Stimulated activated CD4-positive, alpha-beta T cell treated with anti-CD3 and anti-CD28 coated beads, Interleukin-1b, Interleukin-23, amount 100 ng/mL, for 24 hours (primary cell): ENCODE results near the gene SLC5A1.

Source experiments
- DNase-seq, 4 experiments: peaks; one replicate each; pipeline ENCODE4 v3.0.0-alpha.2; 2020; ENCODE audit warnings: low read depth in 4 of 4, low spot score in 1 of 4

The SLC5A1 gene

GRCh38 chr22:32050678-32051515 lies 7.8 kb downstream of the SLC5A1 start:
- DNase-seq = peak; percentile 12 to 65 (median 29)

DNA sequence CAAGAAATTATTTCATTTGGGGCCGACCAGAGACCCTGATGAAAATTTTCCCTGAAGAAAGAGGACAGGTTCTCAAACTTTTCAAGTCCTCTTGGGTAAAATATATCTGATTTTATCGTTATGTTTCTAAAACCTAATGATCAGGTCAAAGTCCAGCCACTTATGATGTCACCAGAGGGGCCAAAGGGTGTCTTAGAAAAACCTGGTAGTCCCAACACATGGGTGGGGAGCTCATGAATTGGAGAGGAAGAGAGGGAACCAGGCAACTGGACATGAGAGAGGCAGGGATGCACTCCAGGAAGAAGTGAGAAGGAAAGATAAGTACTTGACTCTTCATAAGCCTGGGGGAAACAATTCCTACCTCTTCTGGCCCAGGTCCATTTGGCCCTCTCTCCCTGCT lies 9.2 kb downstream of the SLC5A1 start:
- no peak for DNase-seq

DNA sequence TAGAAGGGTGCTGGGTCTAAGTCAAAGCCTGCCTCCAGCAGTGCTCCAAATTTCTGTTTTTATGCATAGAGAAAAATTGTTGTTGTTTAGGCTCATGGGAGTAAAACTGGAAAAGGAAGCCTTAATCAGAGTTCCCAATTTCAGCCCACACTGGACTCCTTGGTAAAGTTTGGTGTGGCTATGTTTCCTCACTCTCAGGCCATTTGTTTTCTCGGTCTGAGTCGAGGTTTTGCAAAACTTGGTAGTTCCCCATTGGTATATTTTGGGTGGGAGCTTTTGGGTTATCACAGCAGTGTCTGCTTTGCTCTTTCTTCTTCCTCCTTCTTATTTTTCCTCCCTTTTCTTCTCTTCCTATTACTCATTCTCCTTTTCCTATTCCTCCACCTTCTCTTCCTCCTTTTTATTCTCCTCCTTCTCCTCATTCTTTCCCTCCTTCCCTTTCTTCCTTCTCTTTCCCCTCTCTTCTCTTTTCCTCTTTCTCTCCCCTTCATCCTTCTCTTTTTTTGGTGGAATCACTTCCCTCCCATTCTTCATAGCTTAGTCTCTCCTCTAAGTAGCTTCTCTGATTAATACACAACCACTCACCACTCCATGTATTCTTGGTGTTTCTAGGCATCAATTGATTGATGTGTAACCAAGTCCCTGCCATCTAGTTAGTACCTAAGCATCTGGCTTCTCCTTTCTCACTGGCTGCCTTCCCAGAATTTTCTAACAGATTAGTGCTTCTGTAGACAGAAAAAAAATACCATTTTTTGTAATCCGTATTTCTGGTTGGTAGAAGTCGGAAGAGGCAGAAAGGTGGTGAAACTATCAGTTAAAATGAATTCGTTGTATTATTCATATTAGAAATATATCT lies 10.1 kb downstream of the SLC5A1 start:
- no peak for DNase-seq

DNA sequence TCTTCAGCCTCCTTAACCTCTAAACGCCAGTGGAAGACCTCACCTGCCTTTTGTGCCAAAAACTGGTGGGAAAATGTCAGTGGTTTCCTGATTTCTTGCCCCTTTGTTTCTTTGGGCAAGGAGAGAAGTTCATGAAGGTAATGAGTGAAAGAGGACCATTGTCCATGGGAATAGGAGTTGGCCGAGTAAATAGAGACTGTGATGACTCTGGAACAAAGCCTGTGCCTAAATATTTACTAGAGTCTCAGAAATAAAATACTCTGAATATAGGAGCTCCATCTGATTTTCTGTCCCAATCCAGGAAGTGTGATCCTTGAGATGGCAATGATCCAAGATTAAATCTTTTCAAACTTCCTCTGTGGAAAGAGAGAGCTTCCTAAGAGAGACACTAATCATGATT lies 12.0 kb downstream of the SLC5A1 start:
- no peak for DNase-seq

- no peak for DNase-seq
Measured at GRCh38 chr22:32058656-32059260, 15.7 kb downstream of the SLC5A1 start.

- DNase-seq = no peak
Measured at GRCh38 chr22:32059426-32059825, 16.4 kb downstream of the SLC5A1 start.

GRCh38 chr22:32063701-32064100 lies 20.6 kb downstream of the SLC5A1 start:
- DNase-seq = no peak

DNA sequence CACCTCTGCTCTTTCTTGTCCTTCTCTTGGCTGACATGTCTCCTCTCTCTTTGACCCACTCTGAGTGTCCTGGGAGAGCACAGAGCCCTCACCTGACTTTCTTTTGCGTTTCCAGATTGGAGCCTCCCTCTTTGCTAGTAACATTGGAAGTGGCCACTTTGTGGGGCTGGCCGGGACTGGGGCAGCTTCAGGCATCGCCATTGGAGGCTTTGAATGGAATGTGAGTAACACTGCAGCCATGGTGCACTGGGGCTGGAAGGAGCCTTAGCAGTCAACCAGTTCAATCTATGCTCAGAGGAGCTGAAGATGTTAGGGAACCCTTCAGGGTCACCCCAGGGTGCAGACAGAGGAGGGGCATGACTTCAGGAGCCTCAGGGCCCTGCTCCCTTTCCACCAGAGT lies 23.8 kb downstream of the SLC5A1 start:
- no peak for DNase-seq

DNA sequence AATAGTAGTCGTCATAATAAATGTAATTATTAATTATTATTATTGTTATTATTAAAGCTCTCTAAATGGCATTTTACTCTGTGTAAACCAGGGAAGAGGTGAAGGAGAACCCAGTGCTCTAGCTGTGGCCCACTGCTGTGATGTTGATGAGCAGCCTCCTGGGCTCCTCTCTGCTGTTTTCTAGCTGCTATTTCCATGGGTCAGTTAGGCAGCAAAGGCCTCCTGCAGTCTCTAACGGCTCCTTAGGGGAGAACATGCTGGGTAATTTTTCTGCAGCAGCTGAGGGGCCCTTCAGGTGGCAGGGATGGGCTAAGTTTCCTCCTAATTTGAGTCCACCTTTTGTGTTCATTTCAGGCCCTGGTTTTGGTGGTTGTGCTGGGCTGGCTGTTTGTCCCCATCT lies 24.6 kb downstream of the SLC5A1 start:
- no peak for DNase-seq

- no peak for DNase-seq
Measured at GRCh38 chr22:32069579-32070372, 26.7 kb downstream of the SLC5A1 start.

DNA sequence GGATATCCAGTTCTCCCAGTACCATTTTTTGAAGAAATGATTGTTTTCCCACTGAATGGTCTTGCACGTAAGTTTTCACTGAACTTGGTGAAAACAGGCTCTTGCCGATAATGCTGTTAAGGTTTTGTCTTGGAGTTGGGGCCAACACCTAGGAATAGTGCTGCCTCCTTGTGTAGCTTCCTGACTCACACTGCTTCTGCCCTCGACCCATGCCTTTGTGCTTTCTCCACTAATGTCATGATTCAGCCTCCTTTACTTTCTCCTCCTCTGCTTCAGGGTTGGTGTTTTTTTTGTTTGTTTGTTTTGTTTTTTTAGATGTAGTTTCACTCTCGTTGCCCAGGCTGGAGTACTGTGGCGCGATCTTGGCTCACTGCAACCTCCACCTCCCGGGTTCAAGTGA lies 30.2 kb downstream of the SLC5A1 start:
- no peak for DNase-seq

DNA sequence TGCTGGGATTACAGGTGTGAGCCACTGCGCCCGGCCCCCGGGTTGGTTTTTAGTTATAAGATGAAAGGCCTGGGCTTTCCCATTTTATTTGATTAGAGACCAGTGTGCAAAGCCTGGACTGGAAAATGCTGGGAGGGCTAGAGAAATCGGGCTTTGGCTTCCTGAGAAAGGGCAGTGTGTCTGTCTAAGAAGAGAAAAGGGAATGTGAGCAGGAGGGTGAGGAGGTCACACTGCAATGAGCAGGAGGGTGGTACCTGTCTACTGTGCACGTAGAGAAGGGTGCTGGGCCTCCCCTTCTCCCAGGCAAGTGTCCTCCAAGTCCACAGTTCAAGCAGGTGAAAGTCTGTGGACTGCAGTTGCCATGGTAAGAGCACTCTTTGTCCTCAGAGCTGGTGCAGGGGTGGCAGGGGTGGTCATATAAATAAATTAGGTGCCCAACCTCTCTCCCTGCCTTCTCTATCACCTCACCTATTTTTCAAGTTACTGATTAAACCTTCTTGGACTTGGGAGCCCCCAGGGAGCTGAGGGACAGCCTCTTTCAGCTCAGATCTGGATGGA lies 30.8 kb downstream of the SLC5A1 start:
- no peak for DNase-seq

- no peak for DNase-seq
Measured at GRCh38 chr22:32075997-32076760, 33.1 kb downstream of the SLC5A1 start.

- no peak for DNase-seq
Measured at GRCh38 chr22:32076761-32077084, 33.7 kb downstream of the SLC5A1 start.

DNA sequence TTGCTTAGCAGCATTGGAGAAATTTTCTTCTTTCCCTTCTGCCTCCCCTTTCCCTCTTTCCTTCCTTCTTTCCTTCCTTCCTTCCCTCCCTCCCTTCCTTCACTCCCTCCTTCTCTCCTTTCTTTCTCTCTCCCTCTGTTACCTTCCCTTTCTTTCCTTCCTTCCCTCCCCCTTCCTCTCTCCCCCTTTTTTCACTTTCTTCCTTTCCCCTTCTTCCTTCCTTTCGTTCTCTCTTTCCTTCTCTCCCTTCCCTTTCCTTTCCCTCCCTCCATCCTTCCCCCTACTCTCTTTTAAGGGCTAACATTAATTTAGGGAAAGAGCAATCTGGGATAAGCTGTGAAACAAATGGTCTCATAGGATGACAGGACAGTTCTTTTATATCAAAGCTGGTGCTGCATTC lies 34.1 kb downstream of the SLC5A1 start:
- DNase-seq = no peak

- no peak for DNase-seq
Measured at GRCh38 chr22:32079130-32080089, 36.3 kb downstream of the SLC5A1 start.

GRCh38 chr22:32080904-32081303 lies 37.8 kb downstream of the SLC5A1 start:
- DNase-seq = no peak

DNA sequence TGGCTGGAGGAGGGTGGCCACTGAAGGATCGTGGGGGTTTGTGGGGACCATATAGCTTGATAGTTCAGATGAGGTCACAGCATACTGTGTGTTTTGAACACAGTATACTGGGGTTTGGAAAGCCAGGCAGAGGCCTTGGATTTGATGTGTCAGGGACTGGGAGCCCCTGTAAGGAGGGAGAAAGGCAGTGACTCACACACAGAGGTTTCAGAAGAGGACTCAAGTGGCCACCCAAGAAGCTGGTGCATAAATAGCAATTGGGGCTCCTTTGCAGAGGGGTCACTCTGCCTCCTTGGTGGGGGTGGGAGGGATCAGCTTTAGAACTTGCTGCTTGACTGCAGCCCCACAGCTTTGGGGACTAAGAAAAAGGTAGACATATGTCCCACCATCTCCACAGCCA lies 39.3 kb downstream of the SLC5A1 start:
- no peak for DNase-seq

DNA sequence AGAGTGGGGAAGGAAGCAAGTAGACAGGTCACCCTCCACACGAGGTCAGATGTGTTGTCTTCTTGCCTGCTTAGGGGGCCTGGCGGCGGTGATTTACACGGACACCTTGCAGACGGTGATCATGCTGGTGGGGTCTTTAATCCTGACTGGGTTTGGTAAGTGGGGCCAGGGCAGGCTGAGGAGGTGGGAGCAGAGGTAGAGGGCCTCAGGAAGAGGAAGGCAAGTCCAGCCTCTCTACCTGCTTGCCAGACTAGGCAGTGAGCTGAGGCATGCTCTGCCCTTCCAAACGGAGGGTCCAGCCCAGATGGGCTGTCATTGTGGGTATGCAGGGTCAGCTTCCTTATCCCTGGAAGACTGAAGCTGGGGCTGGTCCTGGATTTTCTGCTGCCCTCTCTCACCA lies 39.9 kb downstream of the SLC5A1 start:
- no peak for DNase-seq
